Measurements from ENCODE around the gene TMEM217. TPM values are rescaled to one million over a fixed set of nuclear protein-coding genes. Genes with fewer than 3 reads are reported as not detected.

TMEM217 gene
- total RNA-seq, 4 donors from 2014 or later, result 1.4 to 4.7 (median 2.0) TPM

- 91 to 94% methylated on average over 9 of the region's 9 CpGs for WGBS, 2 donors
- peaks cover 5 to 43% (median 7%) of the 10 kb centered on the region in 3 donors for H3K4me1 ChIP-seq
- no peaks in the 10 kb centered on the region for H3K27me3 ChIP-seq
- TF ChIP-seq CTCF (IDR thresholded peaks at IDR 0.05), result no peak
- TF ChIP-seq POLR2A (IDR thresholded peaks at IDR 0.05), result no peak
- H3K36me3 ChIP-seq, result no peaks in the 10 kb centered on the region
- no peak overlapping the region for H3K27ac ChIP-seq
- no peak for DNase-seq
- H3K4me3 ChIP-seq, result no peak overlapping the region
- no peaks in the 10 kb centered on the region for H3K9me3 ChIP-seq
- intact Hi-C loops (cut with DNase I), result loop anchor here (10.0 kb wide), 2 partner anchors 152 to 442 kb away; no protein-coding TSS in a partner anchor
Measured at GRCh38 chr6:37206622-37207021, 51.3 kb downstream of the TMEM217 start.

GRCh38 chr6:37205997-37206340, 52.0 kb downstream of the TMEM217 start:
- Histone ChIP-seq H3K9me3 (no peaks in the 10 kb centered on the region), H3K4me3 (no peak overlapping the region), H3K4me1 (peaks cover 5 to 43% (median 7%) of the 10 kb centered on the region in 3 donors), H3K36me3 (no peaks in the 10 kb centered on the region), H3K27ac (peak overlapping the region in 1 of 4 donors; percentile 16), H3K27me3 (no peaks in the 10 kb centered on the region)
- TF ChIP-seq POLR2A (IDR thresholded peaks at IDR 0.05) (no peak), CTCF (IDR thresholded peaks at IDR 0.05) (no peak)
- no peak for DNase-seq
- 85 to 98% methylated on average over 4 of the region's 4 CpGs for WGBS, 2 donors
- intact Hi-C loops (cut with DNase I), result loop anchor here (10.0 kb wide), 2 partner anchors 151 to 441 kb away; no protein-coding TSS in a partner anchor

- TF ChIP-seq CTCF (IDR thresholded peaks at IDR 0.05), result no peak
- TF ChIP-seq POLR2A (IDR thresholded peaks at IDR 0.05), result no peak
- no peak for DNase-seq
- no peaks in the 10 kb centered on the region for H3K36me3 ChIP-seq
- peaks cover 0 to 5% (median 0%) of the 10 kb centered on the region in 4 donors for H3K27me3 ChIP-seq
- H3K9me3 ChIP-seq, result no peaks in the 10 kb centered on the region
- intact Hi-C loops (cut with DNase I), result loop anchor here (10.0 kb wide), 2 partner anchors 151 to 441 kb away; no protein-coding TSS in a partner anchor
- peaks cover 5 to 43% (median 7%) of the 10 kb centered on the region in 3 donors for H3K4me1 ChIP-seq
- WGBS, 2 donors, result 53 to 61% methylated on average over 12 to 13 of the region's 13 CpGs
- no peak overlapping the region for H3K4me3 ChIP-seq
- peak overlapping the region in 2 of 4 donors; percentile 16 to 36 for H3K27ac ChIP-seq
Measured at GRCh38 chr6:37205175-37205996, 52.6 kb downstream of the TMEM217 start.

- Histone ChIP-seq H3K36me3 (no peaks in the 10 kb centered on the region), H3K4me1 (peaks cover 5 to 43% (median 7%) of the 10 kb centered on the region in 3 donors), H3K27me3 (peaks cover 0 to 9% (median 0%) of the 10 kb centered on the region in 4 donors), H3K9me3 (no peaks in the 10 kb centered on the region), H3K4me3 (no peak overlapping the region), H3K27ac (no peak overlapping the region)
- DNase-seq, result no peak
- TF ChIP-seq CTCF (IDR thresholded peaks at IDR 0.05), result no peak
- no peak for TF ChIP-seq POLR2A (IDR thresholded peaks at IDR 0.05)
- intact Hi-C loops (cut with DNase I), result loop anchor here (10.0 kb wide), 2 partner anchors 149 to 439 kb away; no protein-coding TSS in a partner anchor
- WGBS, 2 donors, result 66 to 73% methylated on average over 7 of the region's 7 CpGs
Measured at GRCh38 chr6:37204014-37204751, 53.8 kb downstream of the TMEM217 start.

Measured in esophagus squamous epithelium (tissue), 5 donors.